H9 (cell line): Measurements from ENCODE around the gene HHAT. TPM values are rescaled to one million over a fixed set of nuclear protein-coding genes. Genes with fewer than 3 reads are reported as not detected.

Experiments
- DNase-seq: peaks from one replicate; pipeline ENCODE4 v3.0.0-alpha.2; 2017
- H2AFZ ChIP-seq: one replicate; pipeline ENCODE4 v1.6.1; 2013; ENCODE audit warnings: mild to moderate bottlenecking, low read length, control low read depth, moderate library complexity
- H2AK5ac ChIP-seq: 2 replicates; pipeline ENCODE4 v1.6.1; 2013; ENCODE audit warnings: low read length, control low read depth, mixed read lengths; ENCODE audit not compliant: insufficient read length
- H2BK120ac ChIP-seq: one replicate; pipeline ENCODE4 v1.6.1; 2013; ENCODE audit warnings: low read depth, mild to moderate bottlenecking, low read length, control low read depth, inconsistent platforms; ENCODE audit not compliant: poor library complexity, severe bottlenecking
- H2BK12ac ChIP-seq: 2 replicates; pipeline ENCODE4 v1.6.1; 2013; ENCODE audit warnings: low read length, control low read depth, mixed read lengths, low read depth; ENCODE audit not compliant: insufficient read length
- H2BK15ac ChIP-seq: 2 replicates; pipeline ENCODE4 v1.6.1; 2013; ENCODE audit warnings: low read depth, low read length, control low read depth
- H2BK20ac ChIP-seq: one replicate; pipeline ENCODE4 v1.6.1; 2013; ENCODE audit warnings: low read depth, mild to moderate bottlenecking, low read length, control low read depth, inconsistent platforms; ENCODE audit not compliant: poor library complexity, severe bottlenecking
- H2BK5ac ChIP-seq: 2 replicates; pipeline ENCODE4 v1.6.1; 2013; ENCODE audit warnings: low read length, control low read depth, mixed read lengths; ENCODE audit not compliant: insufficient read length
- H3K14ac ChIP-seq: 2 replicates; pipeline ENCODE4 v1.6.1; 2013; ENCODE audit warnings: low read length, control low read depth; ENCODE audit not compliant: insufficient read depth
- H3K18ac ChIP-seq: 2 replicates; pipeline ENCODE4 v1.6.1; 2013; ENCODE audit warnings: low read depth, mild to moderate bottlenecking, mixed read lengths, low read length, control low read depth; ENCODE audit not compliant: insufficient read length
- H3K23ac ChIP-seq: 2 replicates; pipeline ENCODE4 v1.6.1; 2013; ENCODE audit warnings: low read length, control low read depth, mixed read lengths, low read depth; ENCODE audit not compliant: insufficient read length
- H3K23me2 ChIP-seq: 2 replicates; pipeline ENCODE4 v1.6.1; 2013; ENCODE audit warnings: low read depth, mild to moderate bottlenecking, mixed read lengths, low read length, control low read depth; ENCODE audit not compliant: insufficient read length, poor library complexity, severe bottlenecking
- H3K27ac ChIP-seq: 2 replicates; pipeline ENCODE4 v1.5.1; 2013; ENCODE audit warnings: low read length, control low read depth, mixed read lengths, low read depth; ENCODE audit not compliant: insufficient read length
- H3K27me3 ChIP-seq: 2 replicates; pipeline ENCODE4 v1.6.1; 2013; ENCODE audit warnings: low read length, control low read depth, inconsistent platforms; ENCODE audit not compliant: insufficient read depth
- H3K4ac ChIP-seq: 2 replicates; pipeline ENCODE4 v1.6.1; 2013; ENCODE audit warnings: low read depth, mild to moderate bottlenecking, control low read depth, inconsistent platforms, low read length, moderate library complexity
- H3K4me1 ChIP-seq: 2 replicates; pipeline ENCODE4 v1.6.1; 2013; ENCODE audit warnings: low read length, control low read depth, inconsistent platforms; ENCODE audit not compliant: insufficient read depth
- H3K4me2 ChIP-seq: 2 replicates; pipeline ENCODE4 v1.6.1; 2013; ENCODE audit warnings: low read length, control low read depth, mixed read lengths; ENCODE audit not compliant: insufficient read length, insufficient read depth
- H3K56ac ChIP-seq: 2 replicates; pipeline ENCODE4 v1.6.1; 2013; ENCODE audit warnings: low read depth, mild to moderate bottlenecking, mixed read lengths, low read length, control low read depth; ENCODE audit not compliant: insufficient read length
- H3K79me1 ChIP-seq: 2 replicates; pipeline ENCODE4 v1.6.1; 2013; ENCODE audit warnings: low read depth, mild to moderate bottlenecking, moderate library complexity, low read length, control low read depth, inconsistent platforms; ENCODE audit not compliant: insufficient read depth, poor library complexity, severe bottlenecking
- H3K79me2 ChIP-seq: 2 replicates; pipeline ENCODE4 v1.6.1; 2013; ENCODE audit warnings: low read length, control low read depth, inconsistent platforms; ENCODE audit not compliant: insufficient read depth
- H3K9ac ChIP-seq: 2 replicates; pipeline ENCODE4 v1.6.1; 2013; ENCODE audit warnings: low read length, control low read depth, mixed read lengths; ENCODE audit not compliant: insufficient read length; ENCODE audit errors: extremely low read depth
- H3K9me3 ChIP-seq: one replicate; pipeline ENCODE4 v1.6.1; 2013; ENCODE audit warnings: low read depth, low read length, inconsistent platforms; ENCODE audit not compliant: control insufficient read depth
- H3T11ph ChIP-seq: one replicate; pipeline ENCODE4 v1.6.1; 2013; ENCODE audit warnings: mild to moderate bottlenecking, low read length, control low read depth, inconsistent platforms
- H4K20me1 ChIP-seq: one replicate; pipeline ENCODE4 v1.6.1; 2013; ENCODE audit not compliant: control insufficient read depth, insufficient read length, insufficient read depth
- H4K5ac ChIP-seq: 2 replicates; pipeline ENCODE4 v1.6.1; 2013; ENCODE audit warnings: low read depth, mild to moderate bottlenecking, mixed read lengths, low read length, control low read depth; ENCODE audit not compliant: insufficient read length
- H4K8ac ChIP-seq: replicated peaks from 2 replicates; pipeline ENCODE4 v1.6.1; 2013; ENCODE audit warnings: low read length, control low read depth, mixed read lengths, low read depth; ENCODE audit not compliant: insufficient read length
- H4K91ac ChIP-seq: 2 replicates; pipeline ENCODE4 v1.6.1; 2013; ENCODE audit warnings: low read depth, mild to moderate bottlenecking, moderate library complexity, mixed read lengths, low read length, control low read depth; ENCODE audit not compliant: insufficient read length
- H3K27ac Mint-ChIP-seq, 3 experiments: 2 replicates in 2 of 3; 3 replicates in 1 of 3; pipeline ENCODE4 v1.8.0; 2020 to 2021; ENCODE audit warnings: mixed read lengths in 3 of 3, mild to moderate bottlenecking in 1 of 3, moderate library complexity in 1 of 3
- H3K27me3 Mint-ChIP-seq: 2 replicates; pipeline ENCODE4 v1.8.0; 2021; ENCODE audit warnings: low read depth, mild to moderate bottlenecking, moderate library complexity, mixed read lengths
- H3K36me3 Mint-ChIP-seq, 3 experiments: 2 replicates in 2 of 3; 3 replicates in 1 of 3; pipeline ENCODE4 v1.8.0; 2020 to 2021; ENCODE audit warnings: low read depth in 3 of 3, mixed read lengths in 3 of 3; ENCODE audit not compliant: insufficient read depth in 1 of 3
- H3K4me1 Mint-ChIP-seq, 2 experiments: 2 replicates each; pipeline ENCODE4 v1.8.0; 2020; ENCODE audit warnings: mixed read lengths in 2 of 2
- H3K4me3 Mint-ChIP-seq, 2 experiments: 2 replicates in 1 of 2; 3 replicates in 1 of 2; pipeline ENCODE4 v1.8.0; 2020 to 2021; ENCODE audit warnings: mild to moderate bottlenecking in 2 of 2, mixed read lengths in 2 of 2, moderate library complexity in 1 of 2
- H3K9me3 Mint-ChIP-seq, 2 experiments: 2 replicates in 1 of 2; 3 replicates in 1 of 2; pipeline ENCODE4 v1.8.0; 2020; ENCODE audit warnings: mild to moderate bottlenecking in 2 of 2, mixed read lengths in 2 of 2, moderate library complexity in 1 of 2
- WGBS: extraction: QIAGEN DNeasy Blood & Tissue Kit; methylation state at CpG from one replicate; pipeline ENCODE4 v1.1.7; 2013; ENCODE audit warnings: missing lambda C conversion rate, low lambda C conversion rate, mixed read lengths; ENCODE audit not compliant: insufficient read length; ENCODE audit errors: extremely low coverage; 5-methylcytosine and 5-hydroxymethylcytosine counted together
- total RNA-seq: library from RNA; stranded (reverse); gene quantifications from 2 replicates; pipeline ENCODE4 v1.2.1, GENCODE V29; 2021
- TF ChIP-seq, protein P1 (sequence below): fragments of 200-600 bp; sonication (generic); conservative IDR thresholded peaks from 3 replicates; pipeline ENCODE4 v1.8.0; 2021; ENCODE audit warnings: antibody characterized with exemption, mild to moderate bottlenecking

The HHAT gene
- total RNA-seq, 1 experiment from 2014 or later, result 0.48 TPM

GRCh38 chr1:210490781-210491180, 162.1 kb downstream of the HHAT start:
- no peaks in the 10 kb centered on the region for H3K79me2 ChIP-seq
- H3K56ac ChIP-seq, result no peak overlapping the region
- no peak overlapping the region for H2AFZ ChIP-seq
- no peak overlapping the region for H3K23ac ChIP-seq
- no peaks in the 10 kb centered on the region for H4K20me1 ChIP-seq
- no peak overlapping the region for H2BK20ac ChIP-seq
- Mint-ChIP-seq H3K36me3 (no peaks in the 10 kb centered on the region), H3K9me3 (no peaks in the 10 kb centered on the region), H3K4me1 (peaks cover 7% of the 10 kb centered on the region in 2 experiments; a peak in 3 of 4 replicates), H3K27ac (no peak overlapping the region), H3K27me3 (peaks cover 1% of the 10 kb centered on the region; the same call in 1 of the 2 replicates), H3K4me3 (no peak overlapping the region)
- no peaks in the 10 kb centered on the region for H3K27me3 ChIP-seq
- H3K4ac ChIP-seq, result no peak overlapping the region
- H3T11ph ChIP-seq, result no peak overlapping the region
- H3K4me2 ChIP-seq, result no peak overlapping the region
- H2BK120ac ChIP-seq, result no peak overlapping the region
- no peak overlapping the region for H2BK5ac ChIP-seq
- no peaks in the 10 kb centered on the region for H3K4me1 ChIP-seq
- H3K23me2 ChIP-seq, result no peaks in the 10 kb centered on the region
- WGBS, result no CpG with 5 or more reads among the region's 1 CpG
- no peak overlapping the region for H3K18ac ChIP-seq
- H2BK15ac ChIP-seq, result no peak overlapping the region
- H3K9me3 ChIP-seq, result no peaks in the 10 kb centered on the region
- no peak overlapping the region for H4K8ac ChIP-seq
- no peak overlapping the region for H3K27ac ChIP-seq
- no peak overlapping the region for H3K9ac ChIP-seq
- DNase-seq, result no peak
- no peak overlapping the region for H4K5ac ChIP-seq
- H3K14ac ChIP-seq, result no peak overlapping the region
- no peak overlapping the region for H4K91ac ChIP-seq
- H2AK5ac ChIP-seq, result no peak overlapping the region
- TF ChIP-seq, protein P1, sequence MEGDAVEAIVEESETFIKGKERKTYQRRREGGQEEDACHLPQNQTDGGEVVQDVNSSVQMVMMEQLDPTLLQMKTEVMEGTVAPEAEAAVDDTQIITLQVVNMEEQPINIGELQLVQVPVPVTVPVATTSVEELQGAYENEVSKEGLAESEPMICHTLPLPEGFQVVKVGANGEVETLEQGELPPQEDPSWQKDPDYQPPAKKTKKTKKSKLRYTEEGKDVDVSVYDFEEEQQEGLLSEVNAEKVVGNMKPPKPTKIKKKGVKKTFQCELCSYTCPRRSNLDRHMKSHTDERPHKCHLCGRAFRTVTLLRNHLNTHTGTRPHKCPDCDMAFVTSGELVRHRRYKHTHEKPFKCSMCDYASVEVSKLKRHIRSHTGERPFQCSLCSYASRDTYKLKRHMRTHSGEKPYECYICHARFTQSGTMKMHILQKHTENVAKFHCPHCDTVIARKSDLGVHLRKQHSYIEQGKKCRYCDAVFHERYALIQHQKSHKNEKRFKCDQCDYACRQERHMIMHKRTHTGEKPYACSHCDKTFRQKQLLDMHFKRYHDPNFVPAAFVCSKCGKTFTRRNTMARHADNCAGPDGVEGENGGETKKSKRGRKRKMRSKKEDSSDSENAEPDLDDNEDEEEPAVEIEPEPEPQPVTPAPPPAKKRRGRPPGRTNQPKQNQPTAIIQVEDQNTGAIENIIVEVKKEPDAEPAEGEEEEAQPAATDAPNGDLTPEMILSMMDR, result no peak
- no peak overlapping the region for H2BK12ac ChIP-seq
- H3K79me1 ChIP-seq, result no peaks in the 10 kb centered on the region
